ENCODE measurements around the gene FIGNL2. TPM values are rescaled to one million over a fixed set of nuclear protein-coding genes. Genes with fewer than 3 reads are reported as not detected.
A peak's percentile ranks its signal among the peaks of the same experiment; 100 is the strongest.

The FIGNL2 gene
- total RNA-seq, 6 experiments from 2014 or later, result 0.14 to 1.8 (median 0.55) TPM

DNA sequence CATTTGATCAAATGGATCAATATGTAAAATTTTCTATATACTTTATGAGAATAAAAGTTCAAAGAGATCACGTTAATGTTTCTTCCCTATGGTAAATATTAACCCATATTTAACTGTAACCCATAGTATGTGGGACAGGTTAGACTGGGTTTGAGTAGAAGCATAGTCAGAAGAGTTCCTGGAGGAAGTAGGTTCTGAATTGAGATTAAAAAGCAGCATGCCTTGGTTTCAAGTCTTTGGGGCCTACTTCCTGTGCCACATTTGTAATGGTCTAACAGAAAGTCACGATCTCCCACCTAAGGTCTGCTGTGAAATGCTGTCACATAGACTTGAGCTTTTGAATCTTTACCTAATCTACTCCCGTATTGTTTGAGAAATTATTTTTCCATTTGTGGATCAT, 63.8 kb downstream of the FIGNL2 start:
- DNase-seq (no peak), ATAC-seq (no peak)
- Histone ChIP-seq H3K9me3 (no peaks in the 10 kb centered on the region), H3K4me3 (no peak overlapping the region), H3K27ac (no peak overlapping the region), H3K27me3 (no peaks in the 10 kb centered on the region), H3K36me3 (no peaks in the 10 kb centered on the region), H3K4me1 (no peaks in the 10 kb centered on the region)
- intact Hi-C loops (cut with DNase I), result no loop called here
- TF ChIP-seq POLR2A (IDR thresholded peaks at IDR 0.05), result no peak
- 43% methylated on average over 3 of the region's 3 CpGs for WGBS (ENCODE audit: insufficient coverage, low coverage, low lambda C conversion rate, missing lambda C conversion rate)

DNA sequence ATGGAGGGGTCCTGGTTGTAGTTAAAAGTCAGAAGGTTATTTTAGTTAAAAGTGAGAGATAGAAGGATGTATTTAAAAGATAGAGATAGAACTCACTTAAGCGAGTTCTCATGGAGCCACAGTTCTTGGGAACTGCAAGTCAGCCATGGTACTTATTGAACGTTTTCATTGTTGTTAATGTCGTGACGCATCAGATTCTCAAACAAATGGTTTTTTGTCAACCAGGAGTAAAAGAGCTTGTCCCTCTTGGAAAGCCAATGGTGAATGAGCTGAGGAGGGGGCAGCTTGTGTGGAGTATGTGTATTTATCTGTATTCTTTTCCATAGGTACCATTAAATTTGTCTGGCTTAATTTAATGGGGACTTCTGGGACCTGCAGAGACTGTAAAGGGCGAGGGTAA, 68.6 kb downstream of the FIGNL2 start:
- no peak for DNase-seq
- no peak for TF ChIP-seq POLR2A (IDR thresholded peaks at IDR 0.05)
- TF ChIP-seq, protein P1, sequence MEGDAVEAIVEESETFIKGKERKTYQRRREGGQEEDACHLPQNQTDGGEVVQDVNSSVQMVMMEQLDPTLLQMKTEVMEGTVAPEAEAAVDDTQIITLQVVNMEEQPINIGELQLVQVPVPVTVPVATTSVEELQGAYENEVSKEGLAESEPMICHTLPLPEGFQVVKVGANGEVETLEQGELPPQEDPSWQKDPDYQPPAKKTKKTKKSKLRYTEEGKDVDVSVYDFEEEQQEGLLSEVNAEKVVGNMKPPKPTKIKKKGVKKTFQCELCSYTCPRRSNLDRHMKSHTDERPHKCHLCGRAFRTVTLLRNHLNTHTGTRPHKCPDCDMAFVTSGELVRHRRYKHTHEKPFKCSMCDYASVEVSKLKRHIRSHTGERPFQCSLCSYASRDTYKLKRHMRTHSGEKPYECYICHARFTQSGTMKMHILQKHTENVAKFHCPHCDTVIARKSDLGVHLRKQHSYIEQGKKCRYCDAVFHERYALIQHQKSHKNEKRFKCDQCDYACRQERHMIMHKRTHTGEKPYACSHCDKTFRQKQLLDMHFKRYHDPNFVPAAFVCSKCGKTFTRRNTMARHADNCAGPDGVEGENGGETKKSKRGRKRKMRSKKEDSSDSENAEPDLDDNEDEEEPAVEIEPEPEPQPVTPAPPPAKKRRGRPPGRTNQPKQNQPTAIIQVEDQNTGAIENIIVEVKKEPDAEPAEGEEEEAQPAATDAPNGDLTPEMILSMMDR (IDR thresholded peaks at IDR 0.05), result no peak
- intact Hi-C loops (cut with DNase I), result no loop called here
- no peaks in the 10 kb centered on the region for H3K9me3 ChIP-seq
- no peak overlapping the region for H3K27ac ChIP-seq
- WGBS (ENCODE audit: insufficient coverage, low coverage, low lambda C conversion rate, missing lambda C conversion rate), result 90% methylated on average over 5 of the region's 5 CpGs
- peaks cover 0 to 16% (median 7%) of the 10 kb centered on the region in 4 donors for H3K4me1 ChIP-seq
- no peaks in the 10 kb centered on the region for H3K27me3 ChIP-seq
- ATAC-seq, result no peak
- no peaks in the 10 kb centered on the region for H3K36me3 ChIP-seq
- H3K4me3 ChIP-seq, result no peak overlapping the region

DNA sequence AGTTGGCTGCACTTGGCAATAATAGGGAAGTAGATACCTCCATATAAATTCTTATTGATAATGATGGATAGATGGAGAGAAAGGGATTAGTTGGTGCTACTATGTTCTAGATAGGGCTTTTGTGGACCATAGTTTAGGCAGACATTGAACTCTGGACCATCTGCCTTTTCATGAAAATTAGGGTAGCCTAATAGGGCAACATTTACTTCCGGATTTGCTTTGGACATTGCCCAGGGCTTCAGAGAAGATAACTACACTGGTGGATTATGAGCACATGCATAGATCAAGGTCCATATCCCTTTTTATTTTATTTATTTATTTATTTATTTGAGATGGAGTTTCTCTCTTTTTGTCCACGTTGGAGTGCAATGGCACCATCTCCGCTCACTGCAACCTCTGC, 70.5 kb downstream of the FIGNL2 start:
- peak; percentile 80 to 92 (median 85) for ATAC-seq
- peaks cover 0 to 20% (median 7%) of the 10 kb centered on the region in 4 donors for H3K4me1 ChIP-seq
- H3K4me3 ChIP-seq, result no peak overlapping the region
- H3K27me3 ChIP-seq, result no peaks in the 10 kb centered on the region
- WGBS (ENCODE audit: insufficient coverage, low coverage, low lambda C conversion rate, missing lambda C conversion rate), result 42% methylated on average over 3 of the region's 3 CpGs
- no peaks in the 10 kb centered on the region for H3K9me3 ChIP-seq
- intact Hi-C loops (cut with DNase I), result no loop called here
- TF ChIP-seq, protein P1 (IDR thresholded peaks at IDR 0.05), result no peak
- no peak for TF ChIP-seq POLR2A (IDR thresholded peaks at IDR 0.05)
- H3K36me3 ChIP-seq, result no peaks in the 10 kb centered on the region
- DNase-seq, result peak in 1 of 3 donors; percentile 58
- peak overlapping the region; percentile 21 to 65 (median 33) for H3K27ac ChIP-seq

DNA sequence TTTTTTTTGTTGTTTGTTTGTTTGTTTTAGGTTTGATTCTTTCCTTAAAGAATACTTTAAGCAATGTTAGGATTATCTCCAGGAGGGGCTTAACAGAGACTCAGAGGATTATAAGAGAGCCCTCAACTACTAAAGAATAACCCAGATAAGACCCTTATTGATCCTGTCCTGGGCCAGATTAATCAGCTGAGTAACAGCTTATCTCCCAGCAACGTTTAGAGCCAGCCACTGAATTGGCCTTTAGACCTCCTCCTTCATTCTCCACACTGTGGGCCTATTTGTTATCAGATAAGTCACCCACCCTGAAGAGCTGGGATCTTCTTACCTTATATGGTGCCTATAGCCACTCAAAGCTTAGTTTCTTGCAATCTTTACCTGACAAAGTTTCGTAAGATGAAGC, 71.1 kb downstream of the FIGNL2 start:
- no peak overlapping the region for H3K4me3 ChIP-seq
- H3K36me3 ChIP-seq, result no peaks in the 10 kb centered on the region
- no peaks in the 10 kb centered on the region for H3K27me3 ChIP-seq
- WGBS (ENCODE audit: insufficient coverage, low coverage, low lambda C conversion rate, missing lambda C conversion rate), result 50% methylated on average over 2 of the region's 2 CpGs
- intact Hi-C loops (cut with DNase I), result no loop called here
- ATAC-seq (no peak), DNase-seq (no peak)
- TF ChIP-seq, protein P1 (IDR thresholded peaks at IDR 0.05), result no peak
- no peak for TF ChIP-seq POLR2A (IDR thresholded peaks at IDR 0.05)
- peak overlapping the region; percentile 21 to 65 (median 33) for H3K27ac ChIP-seq
- no peaks in the 10 kb centered on the region for H3K9me3 ChIP-seq
- H3K4me1 ChIP-seq, result peaks cover 0 to 22% (median 8%) of the 10 kb centered on the region in 4 donors

DNA sequence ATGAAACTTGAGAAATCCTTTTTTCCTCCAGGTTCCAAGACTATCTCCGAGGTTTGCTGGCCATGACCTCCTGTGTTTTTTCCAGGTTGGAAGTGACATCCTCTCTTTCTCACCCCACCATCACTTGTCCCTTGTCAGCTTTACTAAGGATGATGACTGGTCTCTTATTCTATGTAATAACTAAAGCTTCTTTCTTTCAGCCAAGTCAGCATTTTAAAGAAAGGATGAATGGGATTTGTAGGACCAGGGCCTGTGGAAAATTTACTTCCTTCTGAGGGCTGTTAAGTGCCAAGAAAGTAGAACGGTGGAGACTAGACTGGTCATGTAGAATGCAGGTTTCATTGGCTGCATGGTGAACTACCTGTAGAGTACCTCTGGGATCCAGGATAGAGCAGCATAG, 73.6 kb downstream of the FIGNL2 start:
- WGBS (ENCODE audit: insufficient coverage, low coverage, low lambda C conversion rate, missing lambda C conversion rate), result 81% methylated on average over 2 of the region's 2 CpGs
- intact Hi-C loops (cut with DNase I), result no loop called here
- TF ChIP-seq, protein P1 (IDR thresholded peaks at IDR 0.05), result no peak
- TF ChIP-seq POLR2A (IDR thresholded peaks at IDR 0.05), result no peak

More for the DNA sequence above, 73.6 kb downstream of the FIGNL2 start:
- ATAC-seq (no peak), DNase-seq (no peak)
- H3K4me3 ChIP-seq, result no peak overlapping the region
- H3K36me3 ChIP-seq, result no peaks in the 10 kb centered on the region
- H3K4me1 ChIP-seq, result peaks cover 0 to 27% (median 8%) of the 10 kb centered on the region in 4 donors
- H3K9me3 ChIP-seq, result no peaks in the 10 kb centered on the region
- no peak overlapping the region for H3K27ac ChIP-seq
- H3K27me3 ChIP-seq, result no peaks in the 10 kb centered on the region

Measured in right lobe of liver (tissue), 6 donors.